Measurements from ENCODE around the gene ELP4.

ELP4 gene

GRCh38 chr11:31827455-31828206 is 318.1 kb downstream of the ELP4 start:
- no peak for DNase-seq

GRCh38 chr11:31828217-31828616 is 318.6 kb downstream of the ELP4 start:
- DNase-seq, result no peak

- DNase-seq, result no peak
These were observed 320.8 kb downstream of the ELP4 start for GRCh38 chr11:31830406-31830805.

GRCh38 chr11:31834237-31834636 is 324.7 kb downstream of the ELP4 start:
- DNase-seq, result no peak
